HG03045 (cell line): ENCODE measurements around the gene HOOK2.
"Not testable (repeated sequence)": the region's sequence is repeated elsewhere in the genome, so short reads cannot be mapped to it uniquely, and the experiment has no call there.

Experiments
- ATAC-seq: cut with Tn5 transposase; IDR thresholded peaks from one replicate; pipeline ENCODE4 v1.9.1; 2021; ENCODE audit warnings: mild to moderate bottlenecking, moderate library complexity; ENCODE audit not compliant: unreplicated experiment

HOOK2 gene

DNA sequence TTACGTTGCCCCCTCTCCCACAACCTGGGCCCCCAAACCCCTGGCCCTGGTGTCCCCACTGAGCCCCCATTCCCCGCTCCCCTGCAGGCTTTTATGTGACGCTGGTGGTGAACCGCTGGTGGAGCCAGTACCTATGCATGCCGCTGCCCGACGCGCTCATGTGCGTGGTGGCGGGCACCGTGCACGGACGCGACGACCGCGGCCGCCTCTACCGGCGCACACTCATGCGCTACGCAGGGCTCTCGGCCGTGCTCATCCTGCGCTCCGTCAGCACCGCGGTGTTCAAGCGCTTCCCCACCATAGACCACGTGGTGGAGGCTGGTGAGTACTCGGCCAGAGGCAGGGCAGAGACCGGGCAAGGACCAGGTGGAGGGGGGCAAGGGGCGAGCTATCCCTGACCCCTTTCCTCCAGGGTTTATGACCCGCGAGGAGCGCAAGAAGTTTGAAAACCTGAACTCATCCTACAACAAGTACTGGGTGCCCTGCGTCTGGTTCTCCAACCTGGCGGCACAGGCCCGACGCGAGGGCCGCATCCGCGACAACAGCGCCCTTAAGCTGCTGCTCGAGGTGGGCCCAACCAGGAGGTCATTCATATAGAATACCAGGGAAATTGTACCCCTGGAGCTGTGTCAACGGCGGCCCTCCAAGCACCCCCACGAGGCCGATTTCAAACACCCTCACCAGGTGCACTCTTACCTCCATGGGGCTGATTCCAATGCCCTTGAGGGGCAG is 20.7 kb downstream of the HOOK2 start:
- no peak for ATAC-seq

DNA sequence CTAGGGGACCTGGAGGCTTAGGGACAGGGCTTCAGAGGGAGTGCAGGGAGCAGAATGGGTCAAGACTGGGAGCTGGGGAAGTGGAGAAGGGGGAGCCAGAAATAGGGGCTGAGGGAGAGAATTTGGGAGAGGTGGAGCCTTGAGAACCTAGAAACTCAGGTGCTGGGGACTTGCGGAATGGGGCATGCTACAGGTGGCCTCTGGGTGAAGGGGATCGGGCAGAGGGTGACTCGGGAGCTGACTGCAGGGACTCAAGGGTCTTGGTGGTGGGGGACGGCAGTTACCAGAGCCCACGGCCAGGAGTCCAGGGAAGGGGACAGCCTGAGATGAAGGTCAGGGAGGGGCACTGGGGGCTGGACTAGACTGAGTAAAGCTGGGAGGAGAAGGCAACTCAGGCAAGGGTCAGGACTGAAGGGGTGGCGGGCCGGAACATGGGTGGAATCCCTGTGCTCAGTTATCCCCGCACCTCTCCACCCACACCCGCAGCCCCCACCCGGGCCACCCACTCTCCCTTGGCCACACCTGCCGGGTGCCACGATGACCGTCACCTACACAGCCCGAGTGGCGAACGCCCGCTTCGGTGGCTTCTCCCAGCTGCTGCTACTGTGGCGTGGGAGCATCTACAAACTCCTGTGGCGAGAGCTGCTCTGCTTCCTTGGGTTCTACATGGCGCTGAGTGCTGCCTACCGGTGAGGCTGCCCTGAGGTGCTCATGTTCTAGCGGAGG is 23.1 kb downstream of the HOOK2 start:
- no peak for ATAC-seq

DNA sequence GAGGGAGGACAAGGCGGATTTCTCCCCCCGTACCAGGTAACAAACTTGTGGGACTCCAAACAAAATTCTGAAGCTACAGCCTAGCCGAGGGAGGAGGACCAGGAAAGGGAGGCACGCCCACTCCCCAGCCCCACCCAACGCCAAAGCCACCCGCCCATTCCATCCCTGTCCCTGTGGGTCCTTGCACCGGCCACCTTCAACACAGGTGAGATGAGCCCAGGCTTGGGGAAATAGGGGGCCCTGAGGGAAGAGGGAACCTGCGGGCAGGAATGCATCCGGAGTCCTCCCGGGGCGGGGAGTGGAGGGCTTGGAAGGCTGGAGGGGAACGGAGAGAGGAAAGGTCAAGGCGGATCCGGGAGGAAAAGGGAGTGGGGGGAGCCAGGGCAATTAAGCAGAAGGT is 23.7 kb downstream of the HOOK2 start, which contains the start of gene BEST2:
Gene BEST2, plus strand, starts transcription at position 157 of the 400 bp plus-strand sequence. CDS start 802 bp downstream, outside the sequence.
- no peak for ATAC-seq

DNA sequence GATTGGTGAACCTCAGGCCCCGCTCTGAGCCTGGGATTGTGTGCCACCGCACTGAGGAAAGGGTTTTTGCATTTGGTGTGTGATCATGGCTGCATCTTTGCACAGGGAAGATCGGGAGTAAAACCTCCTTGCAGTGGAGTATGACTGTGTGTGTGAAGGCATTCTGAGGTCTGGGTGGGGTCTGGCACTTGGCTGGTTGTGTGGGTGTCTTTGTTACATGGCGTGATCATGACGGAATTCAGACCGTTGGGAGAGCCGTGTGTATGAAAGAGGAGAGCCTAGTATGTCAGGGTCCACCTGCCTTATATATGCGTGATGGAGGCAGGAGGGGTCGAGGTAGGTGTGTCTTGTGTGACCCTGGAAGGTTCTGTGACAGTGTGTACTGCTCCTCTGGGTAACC is 24.5 kb downstream of the HOOK2 start:
- no peak for ATAC-seq

DNA sequence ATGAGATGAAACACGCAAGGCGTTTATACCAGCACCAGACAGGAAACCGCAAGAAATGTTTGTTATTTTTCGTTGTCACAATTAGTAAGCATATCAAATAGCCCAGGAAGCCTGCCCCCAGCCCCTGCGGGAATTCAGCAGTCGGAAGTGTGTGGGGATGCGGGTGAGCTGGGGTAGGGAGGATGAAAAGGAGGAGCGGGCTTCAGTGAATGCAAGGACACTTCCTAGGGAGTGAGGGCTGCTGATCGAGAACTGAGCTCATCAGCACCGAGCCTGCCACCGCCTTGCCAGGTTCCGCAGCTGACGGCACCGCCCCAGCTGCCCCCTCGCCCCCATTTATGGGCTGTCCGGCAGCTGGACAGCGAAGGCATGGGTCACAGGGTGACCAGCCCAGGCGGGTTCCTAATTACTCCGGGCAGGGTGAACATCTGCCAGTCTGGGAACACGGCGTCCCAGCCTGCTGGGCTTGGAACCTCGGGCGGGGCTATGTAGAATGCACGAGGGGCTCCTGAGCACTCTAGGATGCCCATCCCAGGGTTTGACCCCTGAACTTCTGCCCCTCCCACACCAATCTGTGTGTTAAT is 25.3 kb downstream of the HOOK2 start:
- no peak for ATAC-seq

DNA sequence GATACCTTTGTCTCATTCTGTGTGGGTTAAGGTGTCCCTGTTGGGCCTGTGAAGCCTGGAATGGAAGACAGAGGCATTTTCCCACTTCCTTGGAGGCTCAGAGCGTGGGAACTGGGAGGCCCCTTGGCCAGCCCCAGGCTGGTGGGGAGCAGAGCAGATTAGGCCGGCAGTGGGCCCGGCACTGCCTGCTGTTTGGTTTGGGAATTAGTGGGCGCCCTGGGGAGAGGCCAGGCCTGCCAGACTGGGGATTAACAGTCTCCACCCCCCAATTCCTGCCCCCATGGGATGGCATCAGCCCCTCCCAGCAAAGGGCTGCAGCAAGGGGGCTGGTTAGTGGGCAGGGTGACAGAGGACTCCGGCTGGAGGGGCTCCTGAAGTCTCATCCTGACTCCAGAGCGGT is 26.9 kb downstream of the HOOK2 start:
- ATAC-seq = no peak

DNA sequence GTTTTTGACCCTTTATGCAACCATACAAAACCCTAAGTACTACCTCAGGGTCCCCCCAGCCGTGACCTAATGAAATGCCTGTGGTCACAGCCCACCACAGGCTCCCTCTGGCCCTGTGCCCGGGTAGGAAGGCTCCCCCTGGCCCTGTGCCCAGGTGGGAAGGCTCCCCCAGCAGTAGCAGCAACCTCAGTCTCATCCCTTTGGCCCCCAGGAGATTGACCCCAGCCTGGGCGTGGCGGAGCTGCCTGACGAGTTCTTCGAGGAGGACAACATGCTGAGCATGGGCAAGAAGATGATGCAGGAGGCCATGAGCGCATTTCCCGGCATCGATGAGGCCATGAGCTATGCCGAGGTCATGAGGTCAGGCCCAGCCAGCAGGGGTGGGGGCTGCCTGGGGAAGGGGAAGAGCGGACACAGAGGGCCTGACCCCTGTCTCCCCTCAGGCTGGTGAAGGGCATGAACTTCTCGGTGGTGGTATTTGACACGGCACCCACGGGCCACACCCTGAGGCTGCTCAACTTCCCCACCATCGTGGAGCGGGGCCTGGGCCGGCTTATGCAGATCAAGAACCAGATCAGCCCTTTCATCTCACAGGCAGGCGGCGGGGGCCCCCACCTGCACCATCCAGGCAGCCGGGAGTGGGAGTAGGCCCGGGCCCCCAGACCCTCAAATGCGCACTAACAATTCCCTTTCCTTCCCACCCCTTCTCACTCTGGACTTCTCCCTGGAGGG is 30.0 kb downstream of the HOOK2 start:
- ATAC-seq = no peak

DNA sequence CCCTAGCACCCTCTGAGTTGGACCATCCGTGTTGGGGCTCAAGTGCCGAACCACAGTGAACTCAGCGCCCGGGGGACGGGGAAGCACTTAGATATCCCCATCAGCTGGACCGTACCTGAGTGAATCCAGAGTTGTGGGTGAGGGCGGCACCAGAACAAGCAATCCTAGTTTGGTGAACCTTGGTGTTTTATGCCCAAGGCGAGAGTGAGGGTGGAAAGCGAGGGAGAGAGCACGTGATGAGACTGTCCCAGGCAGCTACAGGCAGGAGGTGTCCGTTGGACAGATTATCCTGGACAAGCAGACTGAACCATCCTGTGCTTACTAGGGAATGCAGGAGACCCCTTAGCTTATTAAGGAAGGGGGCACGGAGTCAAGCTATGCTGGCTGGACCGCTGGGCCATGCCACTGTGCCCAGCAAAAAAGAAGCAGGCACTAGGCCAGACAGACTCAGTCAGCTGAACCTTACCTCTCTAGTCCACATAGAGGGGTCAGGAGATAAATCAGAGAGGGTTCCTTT is 37.5 kb downstream of the HOOK2 start:
- ATAC-seq = no peak

DNA sequence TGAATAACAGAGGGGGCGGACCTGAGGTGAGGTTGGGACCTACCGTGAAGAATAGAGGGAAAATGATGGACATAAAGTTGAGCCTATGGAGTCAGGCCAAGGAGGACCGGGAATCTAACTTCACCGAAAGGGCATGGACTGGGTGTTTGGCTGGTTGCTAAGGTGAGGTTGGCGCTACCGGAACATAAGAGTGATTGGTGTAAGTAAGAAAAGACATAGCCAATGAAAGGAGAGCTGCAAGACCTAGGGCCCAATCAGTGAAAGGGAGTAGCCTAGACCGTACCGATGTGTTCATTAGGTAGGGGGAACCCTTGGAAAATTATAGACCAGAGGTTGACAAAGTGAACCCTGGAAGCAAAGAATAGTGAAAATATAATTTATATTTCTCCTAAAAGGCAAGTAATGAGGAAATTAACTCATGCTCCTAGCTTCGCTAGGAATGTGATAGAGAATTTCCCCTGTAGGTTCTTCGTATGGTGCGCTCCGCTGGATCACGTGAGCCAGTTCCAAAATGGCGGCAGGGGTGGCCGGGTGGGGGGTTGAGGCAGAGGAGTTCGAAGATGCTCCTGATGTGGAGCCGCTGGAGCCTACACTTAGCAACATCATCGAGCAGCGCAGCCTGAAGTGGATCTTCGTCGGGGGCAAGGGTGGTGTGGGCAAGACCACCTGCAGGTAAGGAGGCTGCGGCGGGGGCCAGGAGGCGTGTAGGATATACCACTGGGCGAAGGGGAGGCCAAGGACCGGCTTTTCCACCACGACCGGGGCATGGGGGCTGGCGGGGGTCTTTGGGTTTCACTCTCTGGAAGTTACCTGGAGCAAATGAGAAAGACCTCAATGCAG is 38.1 kb downstream of the HOOK2 start, which contains the start of gene GET3:
Gene GET3, plus strand, starts transcription at position 503 of the 840 bp plus-strand sequence. Its CDS starts 9 bp downstream, at position 512.
- peak; percentile 70 for ATAC-seq

DNA sequence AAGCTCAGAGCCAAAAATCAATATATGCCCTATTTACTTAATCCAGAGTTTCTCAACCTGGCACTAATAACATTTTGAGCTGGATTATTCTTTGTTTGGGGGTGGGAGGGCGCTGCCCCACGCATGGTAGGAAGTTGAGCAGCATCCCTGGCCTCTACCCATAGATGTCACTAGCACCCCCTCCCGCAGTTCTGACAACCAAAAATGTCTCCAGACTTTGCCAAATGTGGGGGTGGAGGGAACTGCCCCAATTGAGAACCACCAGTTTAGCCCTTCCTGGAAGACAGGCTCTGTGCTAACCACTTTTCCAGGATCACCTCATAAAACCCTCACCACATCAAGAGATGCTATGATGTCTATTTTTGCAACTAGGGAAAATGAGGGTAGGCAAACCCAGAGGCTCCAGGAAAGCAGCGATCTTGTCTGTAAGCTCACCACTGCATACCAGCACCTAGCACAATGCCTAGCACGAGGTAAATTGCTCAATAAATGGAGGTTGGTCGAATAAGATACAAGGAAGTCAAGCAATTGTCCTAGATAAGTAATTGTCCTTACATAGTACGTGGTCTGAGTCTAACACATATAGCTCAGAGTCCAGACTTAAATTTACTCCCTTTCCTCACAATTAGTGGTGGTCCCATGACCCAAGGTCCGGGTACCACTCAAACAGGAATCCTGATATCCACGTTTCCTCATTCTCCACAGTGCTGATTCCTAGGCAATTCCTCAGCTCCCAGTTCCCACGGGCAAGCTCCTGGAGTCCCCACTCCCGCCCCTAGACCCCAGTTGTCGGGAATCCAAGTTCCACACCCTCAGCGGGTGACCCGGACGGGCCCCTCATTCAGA is 41.8 kb downstream of the HOOK2 start:
- ATAC-seq = no peak

DNA sequence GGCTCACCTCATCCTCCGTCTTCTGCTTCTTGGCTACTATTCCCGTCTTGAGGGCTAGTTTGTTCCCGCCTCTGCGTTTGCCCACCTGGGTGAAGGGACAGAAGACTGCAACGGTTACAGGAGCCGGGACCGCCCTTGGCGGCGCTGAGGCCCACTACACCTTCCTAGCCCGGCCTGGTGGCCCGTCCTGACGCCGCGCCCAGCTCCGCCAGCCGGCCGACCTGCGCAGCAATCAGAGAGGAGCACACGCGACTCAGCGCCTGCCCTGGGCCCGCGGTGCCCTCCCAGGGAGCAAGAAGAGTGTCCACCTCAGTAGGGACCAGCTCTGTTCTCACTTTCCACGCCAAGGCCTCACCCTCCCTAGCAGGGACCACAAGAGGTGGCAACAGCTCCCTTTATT is 44.0 kb downstream of the HOOK2 start:
- ATAC-seq = no peak

DNA sequence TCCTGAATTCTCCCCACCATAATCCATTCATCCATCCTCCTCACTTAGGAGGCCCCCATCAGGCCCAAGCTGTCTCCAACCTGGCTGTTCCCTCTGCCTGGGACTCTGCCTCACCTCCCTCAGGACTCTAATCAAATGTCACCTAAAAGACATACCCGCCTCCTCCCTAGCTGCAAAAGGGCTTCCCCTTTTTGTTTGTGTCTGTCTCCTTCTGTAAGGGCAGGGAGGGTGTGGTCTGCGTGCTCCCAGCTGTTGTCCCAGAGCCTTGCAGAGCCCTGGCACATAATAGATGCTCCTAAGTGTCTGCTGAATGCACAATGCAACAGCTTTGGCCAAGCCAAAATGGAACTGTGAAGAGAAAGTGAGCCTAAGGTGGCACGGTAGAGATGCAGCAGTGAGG is 45.3 kb downstream of the HOOK2 start:
- no peak for ATAC-seq

DNA sequence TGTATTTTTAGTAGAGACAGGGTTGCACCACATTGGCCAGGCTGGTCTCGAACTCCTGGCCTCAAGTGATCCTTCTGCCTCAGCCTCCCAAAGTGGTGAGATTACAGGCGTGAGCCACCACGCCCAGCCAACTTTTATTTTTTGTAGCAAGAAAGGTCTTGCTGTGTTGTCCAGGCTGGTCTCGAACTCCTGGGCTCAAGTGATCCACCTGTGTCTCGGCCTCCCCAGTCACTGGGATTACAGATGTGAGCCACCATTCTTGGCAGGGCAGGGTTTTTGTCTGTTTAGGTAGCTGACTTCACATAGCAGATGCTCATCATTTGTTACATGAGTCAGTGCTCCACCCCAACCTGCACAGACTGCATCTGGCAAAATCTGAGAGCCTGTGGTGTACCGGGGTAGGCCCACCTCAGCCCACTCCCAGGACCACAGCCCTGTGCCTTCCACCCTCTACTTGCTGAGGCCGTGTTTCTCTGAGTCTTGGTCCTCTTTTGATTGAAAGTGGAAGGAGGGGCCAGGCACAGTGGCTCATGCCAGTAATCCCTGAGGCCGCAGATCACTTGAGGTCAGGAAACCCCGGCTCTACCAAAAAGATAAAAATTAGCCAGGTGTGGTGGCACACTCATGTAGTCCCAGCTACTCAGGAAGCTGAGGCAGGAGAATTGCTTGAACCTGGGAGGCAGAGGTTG is 47.5 kb downstream of the HOOK2 start:
- ATAC-seq = no peak

DNA sequence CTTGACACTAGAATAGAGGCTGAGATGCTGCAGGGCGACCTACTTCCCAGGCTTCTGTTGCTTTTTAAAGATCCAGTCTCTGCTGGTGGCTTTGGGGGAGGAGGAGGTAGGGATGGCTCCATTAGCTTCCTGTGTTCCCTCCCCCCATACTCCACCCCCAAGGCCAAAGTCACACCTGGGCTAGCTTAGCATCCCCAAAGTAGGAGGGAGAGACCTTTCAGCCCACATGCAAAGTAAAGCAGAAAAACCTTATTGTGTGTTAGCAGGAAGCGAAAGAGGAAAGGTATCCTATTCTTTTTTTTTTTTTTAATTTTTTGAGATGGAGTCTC is 48.4 kb downstream of the HOOK2 start:
- no peak for ATAC-seq

DNA sequence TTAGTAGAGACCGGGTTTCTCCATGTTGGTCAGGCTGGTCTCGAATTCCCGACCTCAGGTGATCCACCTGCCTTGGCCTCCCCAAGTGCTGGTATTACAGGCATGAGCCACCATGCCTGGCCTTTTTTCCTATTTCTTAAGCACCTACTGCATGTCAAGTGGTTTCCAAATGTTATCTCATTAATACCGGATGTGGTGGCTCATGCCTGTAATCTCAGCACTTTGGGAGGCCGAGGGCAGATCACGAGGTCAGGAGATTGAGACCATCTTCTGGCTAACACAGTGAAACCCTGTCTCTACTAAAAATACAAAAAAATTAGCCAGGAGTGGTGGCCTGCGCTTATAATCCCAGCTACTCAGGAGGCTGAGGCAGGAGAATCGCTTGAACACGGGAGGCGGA is 49.7 kb downstream of the HOOK2 start:
- ATAC-seq = not testable (repeated sequence)

DNA sequence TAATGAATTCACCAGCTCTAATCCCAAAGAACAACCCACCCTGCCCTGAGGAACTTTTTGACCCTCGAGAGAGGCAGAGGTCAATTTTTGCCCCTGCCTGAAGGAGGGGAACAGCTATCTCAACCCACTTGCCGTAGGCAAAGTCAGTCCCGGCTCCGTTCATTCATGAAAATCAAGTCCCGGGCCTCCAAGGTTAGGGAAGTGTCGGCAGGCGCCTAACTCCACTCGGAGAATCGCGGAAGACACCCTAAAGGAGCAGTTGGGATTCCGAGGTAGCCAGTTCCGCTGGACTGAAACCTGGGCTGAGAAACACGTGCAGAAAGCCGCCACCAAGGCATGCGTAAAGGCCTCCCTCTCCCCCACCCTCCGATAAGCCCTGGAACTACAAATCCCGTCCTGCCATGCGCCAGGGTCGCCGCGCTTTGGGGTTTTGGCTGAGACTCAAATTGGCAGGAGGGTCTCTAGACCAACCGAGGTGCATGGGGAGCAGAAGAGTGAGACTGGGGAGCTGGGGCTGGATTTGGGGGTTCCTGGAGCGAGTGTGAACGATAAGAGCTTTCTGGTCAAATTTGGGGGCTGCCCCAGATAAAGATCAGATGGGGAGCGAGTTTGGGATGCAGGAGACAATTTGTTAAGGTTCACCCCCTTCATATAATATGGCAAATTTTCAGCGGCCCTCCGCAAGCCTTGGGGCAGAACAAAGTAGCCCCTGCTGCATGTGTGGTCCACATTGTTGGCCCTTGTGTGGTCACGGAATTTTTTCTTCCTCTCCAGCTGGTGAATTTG is 51.5 kb downstream of the HOOK2 start, which contains the start of gene TNPO2:
Gene TNPO2, minus strand, starts transcription at position 292 of the 786 bp plus-strand sequence. CDS start 2,955 bp downstream, outside the sequence.
- no peak for ATAC-seq

DNA sequence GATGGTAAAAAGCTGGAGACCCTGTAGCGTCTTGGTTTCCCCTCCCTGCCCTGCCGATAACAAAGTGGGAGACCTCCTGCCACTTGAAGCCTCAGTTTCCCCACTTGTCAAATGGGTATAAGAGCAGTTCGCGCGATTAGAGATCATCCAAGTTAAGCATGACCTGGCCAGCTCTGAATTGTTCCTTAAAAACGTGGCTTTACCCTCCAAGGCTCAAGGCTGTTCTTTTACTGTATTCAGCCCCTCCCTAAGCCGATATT is 52.0 kb downstream of the HOOK2 start:
- no peak for ATAC-seq
